ENCODE results near the gene CHMP5. TPM values are rescaled to one million over a fixed set of nuclear protein-coding genes. Genes with fewer than 3 reads are reported as not detected.

The CHMP5 gene
- total RNA-seq, 1 experiment from 2014 or later: 63.0 TPM

GRCh38 chr9:33273972-33274328, 9.1 kb downstream of the CHMP5 start:
- H3K27me3 ChIP-seq (ENCODE audit: insufficient read depth, low read depth): no peaks in the 10 kb centered on the region
- H3K79me2 ChIP-seq (ENCODE audit: low read depth): no peaks in the 10 kb centered on the region
- no peaks in the 10 kb centered on the region for H3F3A ChIP-seq (ENCODE audit: insufficient read depth, low read depth)
- H4K20me1 ChIP-seq (ENCODE audit: insufficient read depth): no peaks in the 10 kb centered on the region
- H3K4me1 ChIP-seq (replicated peaks; ENCODE audit: insufficient read depth): no peaks in the 10 kb centered on the region
- BruUV-seq (replicated peaks): no TSS peak
- no peak overlapping the region for H3K4me2 ChIP-seq
- no peak overlapping the region for H3K27ac ChIP-seq
- no peak for DNase-seq
- peaks cover 5% of the 10 kb centered on the region; the same call in 1 of the 2 replicates for H3K36me3 ChIP-seq (ENCODE audit: low read depth)
- no peaks in the 10 kb centered on the region for H3K9me2 ChIP-seq (ENCODE audit: insufficient read depth)
- H3K9me3 ChIP-seq (ENCODE audit: insufficient read depth, low read depth): no peaks in the 10 kb centered on the region
- TF ChIP-seq EZH2 (IDR thresholded peaks at IDR 0.05; ENCODE audit: low read depth): no peak
- TF ChIP-seq, protein P1, sequence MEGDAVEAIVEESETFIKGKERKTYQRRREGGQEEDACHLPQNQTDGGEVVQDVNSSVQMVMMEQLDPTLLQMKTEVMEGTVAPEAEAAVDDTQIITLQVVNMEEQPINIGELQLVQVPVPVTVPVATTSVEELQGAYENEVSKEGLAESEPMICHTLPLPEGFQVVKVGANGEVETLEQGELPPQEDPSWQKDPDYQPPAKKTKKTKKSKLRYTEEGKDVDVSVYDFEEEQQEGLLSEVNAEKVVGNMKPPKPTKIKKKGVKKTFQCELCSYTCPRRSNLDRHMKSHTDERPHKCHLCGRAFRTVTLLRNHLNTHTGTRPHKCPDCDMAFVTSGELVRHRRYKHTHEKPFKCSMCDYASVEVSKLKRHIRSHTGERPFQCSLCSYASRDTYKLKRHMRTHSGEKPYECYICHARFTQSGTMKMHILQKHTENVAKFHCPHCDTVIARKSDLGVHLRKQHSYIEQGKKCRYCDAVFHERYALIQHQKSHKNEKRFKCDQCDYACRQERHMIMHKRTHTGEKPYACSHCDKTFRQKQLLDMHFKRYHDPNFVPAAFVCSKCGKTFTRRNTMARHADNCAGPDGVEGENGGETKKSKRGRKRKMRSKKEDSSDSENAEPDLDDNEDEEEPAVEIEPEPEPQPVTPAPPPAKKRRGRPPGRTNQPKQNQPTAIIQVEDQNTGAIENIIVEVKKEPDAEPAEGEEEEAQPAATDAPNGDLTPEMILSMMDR (conservative IDR thresholded peaks at IDR 0.05): no peak
- H3K4me3 ChIP-seq: no peak overlapping the region
- H2AFZ ChIP-seq: no peak overlapping the region
- CTCF ChIA-PET: no interaction called here
- intact Hi-C loops (cut with micrococcal nuclease; ENCODE audit: unreplicated experiment): no loop called here
- POLR2A ChIA-PET (ENCODE audit: unreplicated experiment): interaction anchor here (0.5 kb wide), 1 partner anchor 47 kb away, joined by 3 read pairs; no protein-coding TSS in a partner anchor

- CTCF ChIA-PET: no interaction called here
Measured at GRCh38 chr9:33277484-33277883, 12.6 kb downstream of the CHMP5 start.

GRCh38 chr9:33285502-33285901, 20.7 kb downstream of the CHMP5 start:
- H3K36me3 ChIP-seq (ENCODE audit: low read depth): no peaks in the 10 kb centered on the region
- no peaks in the 10 kb centered on the region for H3K9me3 ChIP-seq (ENCODE audit: insufficient read depth, low read depth)
- TF ChIP-seq EZH2 (IDR thresholded peaks at IDR 0.05; ENCODE audit: low read depth): no peak
- TF ChIP-seq, protein P1 (conservative IDR thresholded peaks at IDR 0.05): no peak
- no peaks in the 10 kb centered on the region for H4K20me1 ChIP-seq (ENCODE audit: insufficient read depth)
- no peak overlapping the region for H2AFZ ChIP-seq
- no peak for DNase-seq
- ChIA-PET POLR2A (ENCODE audit: unreplicated experiment) (no interaction called here), CTCF (no interaction called here)
- no peak overlapping the region for H3K4me2 ChIP-seq
- H3K79me2 ChIP-seq (ENCODE audit: low read depth): no peaks in the 10 kb centered on the region
- H3K27me3 ChIP-seq (ENCODE audit: insufficient read depth, low read depth): no peaks in the 10 kb centered on the region
- peaks cover 9% of the 10 kb centered on the region; the same call in 1 of the 2 replicates for H3F3A ChIP-seq (ENCODE audit: insufficient read depth, low read depth)
- no TSS peak for BruUV-seq (replicated peaks)
- no peaks in the 10 kb centered on the region for H3K4me1 ChIP-seq (replicated peaks; ENCODE audit: insufficient read depth)
- no peak overlapping the region for H3K27ac ChIP-seq
- H3K9me2 ChIP-seq (ENCODE audit: insufficient read depth): no peaks in the 10 kb centered on the region
- intact Hi-C loops (cut with micrococcal nuclease; ENCODE audit: unreplicated experiment): no loop called here
- H3K4me3 ChIP-seq: no peak overlapping the region

More at GRCh38 chr9:33277484-33277883, 12.6 kb downstream of the CHMP5 start:
- TF ChIP-seq EZH2 (IDR thresholded peaks at IDR 0.05; ENCODE audit: low read depth): no peak
- TF ChIP-seq, protein P1 (conservative IDR thresholded peaks at IDR 0.05): no peak
- Histone ChIP-seq H3K9me2 (ENCODE audit: insufficient read depth) (no peaks in the 10 kb centered on the region), H3K9me3 (ENCODE audit: insufficient read depth, low read depth) (no peaks in the 10 kb centered on the region), H3K79me2 (ENCODE audit: low read depth) (no peaks in the 10 kb centered on the region), H3F3A (ENCODE audit: insufficient read depth, low read depth) (no peaks in the 10 kb centered on the region), H3K4me3 (no peak overlapping the region), H3K27me3 (ENCODE audit: insufficient read depth, low read depth) (no peaks in the 10 kb centered on the region), H3K36me3 (ENCODE audit: low read depth) (no peaks in the 10 kb centered on the region; the same call in 1 of the 2 replicates), H3K4me2 (no peak overlapping the region), H3K4me1 (replicated peaks; ENCODE audit: insufficient read depth) (no peaks in the 10 kb centered on the region), H4K20me1 (ENCODE audit: insufficient read depth) (no peaks in the 10 kb centered on the region), H3K27ac (no peak overlapping the region), H2AFZ (no peak overlapping the region)
- POLR2A ChIA-PET (ENCODE audit: unreplicated experiment): no interaction called here
- no peak for DNase-seq
- no TSS peak for BruUV-seq (replicated peaks)
- intact Hi-C loops (cut with micrococcal nuclease; ENCODE audit: unreplicated experiment): no loop called here

Data from PC-9 (cell line).